Spinal cord (tissue), 10 donors: ENCODE results near the gene MSI2. TPM values are rescaled to one million over a fixed set of nuclear protein-coding genes. Genes with fewer than 3 reads are reported as not detected.
A peak's percentile ranks its signal among the peaks of the same experiment; 100 is the strongest.

Source experiments
- DNase-seq, 6 donors: peaks; one replicate each; pipeline versions ENCODE4 v3.0.0 to v3.0.0-alpha.2; 2013 to 2015; ENCODE audit warnings: low spot score in 6 of 6, low read depth in 4 of 6
- H3K27ac ChIP-seq: one replicate; pipeline ENCODE4 v1.5.1; 2013; ENCODE audit warnings: low read depth, low read length, control low read depth
- H3K27me3 ChIP-seq: one replicate; pipeline ENCODE4 v1.6.1; 2013; ENCODE audit warnings: low read length; ENCODE audit not compliant: control insufficient read depth, insufficient read depth
- H3K36me3 ChIP-seq: one replicate; pipeline ENCODE4 v1.6.1; 2013; ENCODE audit warnings: low read length; ENCODE audit not compliant: control insufficient read depth, insufficient read depth
- H3K4me1 ChIP-seq: one replicate; pipeline ENCODE4 v1.6.1; 2013; ENCODE audit warnings: low read length; ENCODE audit not compliant: control insufficient read depth, insufficient read depth
- H3K4me3 ChIP-seq: one replicate; pipeline ENCODE4 v1.5.1; 2013; ENCODE audit warnings: low read depth, low read length, control low read depth
- H3K9me3 ChIP-seq: one replicate; pipeline ENCODE4 v1.6.1; 2013; ENCODE audit warnings: low read length; ENCODE audit not compliant: control insufficient read depth, insufficient read depth
- WGBS: methylation state at CpG from one replicate; pipeline ENCODE4 v1.1.5; 2013; ENCODE audit warnings: missing lambda C conversion rate; ENCODE audit not compliant: insufficient coverage; 5-methylcytosine and 5-hydroxymethylcytosine counted together
- polyA plus RNA-seq, 2 donors: library from polyadenylated mRNA; unstranded; fragments of 120-200 nt; gene quantifications; one replicate each; pipeline ENCODE4 v1.2.1, GENCODE V29; 2013; ENCODE audit not compliant: insufficient read length in 2 of 2
- total RNA-seq, 2 donors: library from RNA; depleted of rRNA in 1 of 2; stranded (reverse); fragments of 120-200 nt in 1 of 2; fragments of >200 nt in 1 of 2; gene quantifications; one replicate each; pipeline versions ENCODE4 v1.2.3 to v1.2.4, GENCODE V29; 2013 to 2014
- donor health status: healthy.

MSI2 gene
- total and polyA plus RNA-seq, 4 donors: 92.8 to 167 (median 109) TPM

DNA sequence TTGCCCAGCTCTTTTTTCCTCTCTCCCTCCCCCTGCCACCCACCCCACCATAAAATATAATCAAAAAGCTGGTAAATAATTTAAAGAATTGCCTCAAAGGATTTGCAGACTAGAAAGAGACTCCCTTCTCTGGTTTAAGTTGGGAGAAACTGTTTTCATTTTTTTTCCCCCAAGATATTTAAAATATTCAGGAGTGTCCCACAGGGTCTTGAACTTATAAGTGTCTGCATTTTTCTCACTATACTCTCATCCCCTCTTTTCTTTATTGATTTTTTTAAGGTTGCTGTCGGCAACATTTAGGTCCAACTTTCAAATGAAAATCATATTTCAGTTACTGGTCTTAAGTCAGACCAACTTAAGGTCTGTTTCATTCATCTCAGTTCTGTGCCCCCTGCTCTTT is 210.2 kb downstream of the MSI2 start:
- no CpG with 5 or more reads among the region's 1 CpG for WGBS
- Histone ChIP-seq H3K36me3 (peaks cover 10% of the 10 kb centered on the region), H3K4me3 (no peak overlapping the region), H3K27me3 (no peaks in the 10 kb centered on the region), H3K9me3 (no peaks in the 10 kb centered on the region), H3K4me1 (peaks cover 61% of the 10 kb centered on the region), H3K27ac (peak overlapping the region; percentile 47)
- no peak for DNase-seq

GRCh38 chr17:57467226-57467625 is 210.9 kb downstream of the MSI2 start:
- no peaks in the 10 kb centered on the region for H3K9me3 ChIP-seq
- 96% methylated on average over 4 of the region's 4 CpGs for WGBS
- peak overlapping the region; percentile 15 for H3K27ac ChIP-seq
- H3K4me1 ChIP-seq: peaks cover 61% of the 10 kb centered on the region
- no peaks in the 10 kb centered on the region for H3K27me3 ChIP-seq
- peaks cover 10% of the 10 kb centered on the region for H3K36me3 ChIP-seq
- H3K4me3 ChIP-seq: no peak overlapping the region
- no peak for DNase-seq

GRCh38 chr17:57467801-57468200 is 211.5 kb downstream of the MSI2 start:
- Histone ChIP-seq H3K36me3 (peaks cover 10% of the 10 kb centered on the region), H3K27me3 (no peaks in the 10 kb centered on the region), H3K4me1 (peaks cover 64% of the 10 kb centered on the region), H3K9me3 (no peaks in the 10 kb centered on the region), H3K27ac (no peak overlapping the region), H3K4me3 (no peak overlapping the region)
- 90% methylated on average over 5 of the region's 5 CpGs for WGBS
- no peak for DNase-seq

- Histone ChIP-seq H3K27me3 (no peaks in the 10 kb centered on the region), H3K36me3 (peaks cover 4% of the 10 kb centered on the region), H3K9me3 (no peaks in the 10 kb centered on the region), H3K4me3 (no peak overlapping the region), H3K4me1 (peaks cover 70% of the 10 kb centered on the region), H3K27ac (peak overlapping the region; percentile 73)
- DNase-seq: no peak
- whole genome bisulfite sequencing: 80% methylated on average over 5 of the region's 9 CpGs
Observed at GRCh38 chr17:57468932-57469775, 212.8 kb downstream of the MSI2 start.

- Histone ChIP-seq H3K4me3 (no peak overlapping the region), H3K36me3 (peaks cover 4% of the 10 kb centered on the region), H3K27ac (peak overlapping the region; percentile 71), H3K9me3 (no peaks in the 10 kb centered on the region), H3K27me3 (no peaks in the 10 kb centered on the region), H3K4me1 (peaks cover 65% of the 10 kb centered on the region)
- no peak for DNase-seq
- WGBS: 78% methylated on average over 1 of the region's 3 CpGs
Observed at GRCh38 chr17:57470906-57471305, 214.6 kb downstream of the MSI2 start.

- Histone ChIP-seq H3K9me3 (no peaks in the 10 kb centered on the region), H3K27ac (peak overlapping the region; percentile 71), H3K4me1 (peaks cover 70% of the 10 kb centered on the region), H3K27me3 (no peaks in the 10 kb centered on the region), H3K36me3 (peaks cover 4% of the 10 kb centered on the region), H3K4me3 (no peak overlapping the region)
- WGBS: 57% methylated on average over 8 of the region's 8 CpGs
- DNase-seq: no peak
Observed at GRCh38 chr17:57471868-57472368, 215.6 kb downstream of the MSI2 start.

DNA sequence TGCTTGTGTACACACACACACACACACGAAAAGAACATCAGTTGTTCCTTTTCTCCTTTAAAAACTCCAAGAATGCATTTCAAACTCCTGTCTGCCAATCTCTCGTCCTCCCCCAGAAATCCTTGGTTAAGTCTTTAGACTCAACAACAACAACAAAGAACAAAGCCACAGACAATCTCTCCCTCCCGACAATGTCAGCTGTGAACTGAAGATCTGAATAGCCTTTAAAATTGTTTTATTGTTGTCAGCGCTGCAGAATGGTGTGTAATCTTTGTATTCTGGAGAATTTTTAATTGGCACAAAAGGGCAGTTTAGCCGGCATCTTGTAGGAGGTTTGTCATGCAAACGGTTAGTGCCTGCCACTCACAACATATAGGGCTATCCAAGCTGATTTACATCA is 219.5 kb downstream of the MSI2 start:
- no peaks in the 10 kb centered on the region for H3K27me3 ChIP-seq
- H3K4me1 ChIP-seq: peaks cover 86% of the 10 kb centered on the region
- 71% methylated on average over 1 of the region's 6 CpGs for WGBS
- peak in 1 of 6 donors; percentile 81 for DNase-seq
- peaks cover 4% of the 10 kb centered on the region for H3K36me3 ChIP-seq
- H3K27ac ChIP-seq: peak overlapping the region; percentile 40
- no peaks in the 10 kb centered on the region for H3K9me3 ChIP-seq
- no peak overlapping the region for H3K4me3 ChIP-seq

DNA sequence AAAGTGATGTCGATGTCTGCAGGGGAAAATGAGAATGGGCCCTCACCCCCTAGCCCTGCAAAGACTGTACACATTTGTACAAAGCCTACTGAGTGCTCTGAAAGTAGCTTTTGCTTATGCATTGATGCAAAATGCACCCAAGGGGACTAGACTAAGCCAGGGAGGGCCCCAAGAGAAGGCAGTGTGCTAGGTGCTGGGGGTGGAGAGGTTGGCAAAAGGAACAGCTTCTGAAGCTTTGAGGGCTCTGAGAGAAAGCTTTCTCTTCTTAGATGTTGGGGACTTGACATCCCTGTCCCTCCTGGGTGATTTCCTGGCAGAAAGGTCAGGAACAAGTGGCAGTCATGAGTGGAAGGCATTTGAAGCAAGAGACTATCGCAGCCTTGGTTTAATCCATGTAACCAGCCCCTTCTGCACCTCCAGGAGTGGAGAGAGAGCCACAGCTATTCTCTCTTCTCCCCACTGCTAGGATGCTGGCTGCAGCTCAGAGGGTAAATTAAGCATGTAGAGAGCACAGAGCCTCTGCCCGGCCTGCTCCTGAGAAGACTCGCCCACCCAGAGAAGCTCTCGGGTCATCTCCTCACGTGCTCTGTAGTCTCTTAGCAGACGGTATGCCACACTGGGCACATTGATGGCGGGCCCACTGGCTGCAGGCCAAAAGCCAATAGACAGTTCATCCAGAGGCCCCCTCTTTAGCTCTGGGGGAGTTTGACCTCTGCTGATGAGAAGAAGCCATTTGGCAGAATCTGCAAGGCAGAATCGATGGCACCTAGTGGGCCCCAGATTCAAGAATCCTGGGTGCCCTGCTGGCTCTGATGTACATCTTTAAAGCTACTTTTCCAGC is 221.4 kb downstream of the MSI2 start:
- peak overlapping the region; percentile 40 for H3K27ac ChIP-seq
- peak in 4 of 6 donors; percentile 50 to 87 (median 70) for DNase-seq
- no peak overlapping the region for H3K4me3 ChIP-seq
- WGBS: 33% methylated on average over 4 of the region's 9 CpGs
- H3K4me1 ChIP-seq: peaks cover 76% of the 10 kb centered on the region
- no peaks in the 10 kb centered on the region for H3K27me3 ChIP-seq
- no peaks in the 10 kb centered on the region for H3K9me3 ChIP-seq
- H3K36me3 ChIP-seq: no peaks in the 10 kb centered on the region

DNA sequence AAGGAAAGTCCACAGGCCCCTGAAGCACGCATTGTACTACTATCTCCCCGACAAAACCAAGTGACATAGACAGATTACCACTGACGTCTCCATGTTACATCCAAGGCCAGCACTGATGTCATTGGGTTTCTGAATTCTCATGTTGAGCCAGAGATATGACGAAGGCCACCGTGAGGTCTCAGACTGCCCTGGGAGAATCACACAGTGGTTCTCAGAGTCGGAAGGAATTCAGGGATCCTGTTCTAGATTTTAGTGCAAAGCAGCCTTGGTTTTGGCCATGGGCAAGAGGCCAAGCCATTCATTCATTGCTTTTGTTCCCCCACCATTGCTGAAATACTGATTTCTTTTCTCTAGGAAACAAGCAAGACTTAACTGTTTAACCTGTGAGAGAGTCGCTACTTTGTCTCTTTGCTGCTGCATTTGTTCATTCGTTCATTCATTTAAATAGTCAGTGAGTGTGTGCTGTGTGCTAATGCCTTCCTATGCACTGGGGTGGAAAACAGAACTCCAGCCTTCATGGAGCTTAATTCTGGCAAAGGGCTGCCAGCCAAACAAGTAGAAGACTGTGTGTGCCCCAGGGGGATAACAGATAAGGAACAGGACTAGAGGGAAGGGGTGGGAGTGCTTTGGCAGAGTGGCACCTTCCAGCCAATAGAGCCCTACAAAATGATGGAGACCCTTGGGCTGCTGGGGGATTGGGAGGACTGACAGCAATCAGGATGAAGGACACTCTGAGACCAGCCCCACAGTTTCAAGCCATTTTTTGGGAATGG is 222.3 kb downstream of the MSI2 start:
- peak in 5 of 6 donors; percentile 51 to 86 (median 69) for DNase-seq
- no peaks in the 10 kb centered on the region for H3K36me3 ChIP-seq
- no peaks in the 10 kb centered on the region for H3K27me3 ChIP-seq
- peak overlapping the region; percentile 40 for H3K27ac ChIP-seq
- peaks cover 72% of the 10 kb centered on the region for H3K4me1 ChIP-seq
- WGBS: 45% methylated on average over 7 of the region's 8 CpGs
- no peak overlapping the region for H3K4me3 ChIP-seq
- H3K9me3 ChIP-seq: no peaks in the 10 kb centered on the region
